Type B pancreatic cell (in vitro differentiated cells): ENCODE results near the gene GFRA1. TPM values are rescaled to one million over a fixed set of nuclear protein-coding genes. Genes with fewer than 3 reads are reported as not detected.

Experiments
- DNase-seq: peaks from one replicate; pipeline ENCODE4 v3.0.0; 2021; ENCODE audit warnings: mixed read lengths; ENCODE audit not compliant: unreplicated experiment; ENCODE audit errors: extremely low spot score
- H3K27ac Mint-ChIP-seq: 2 replicates; pipeline ENCODE4 v1.8.0; 2021; ENCODE audit warnings: mild to moderate bottlenecking, mixed read lengths
- H3K27me3 Mint-ChIP-seq: 2 replicates; pipeline ENCODE4 v1.8.0; 2021; ENCODE audit warnings: mixed read lengths
- H3K36me3 Mint-ChIP-seq: 2 replicates; pipeline ENCODE4 v1.8.0; 2021; ENCODE audit warnings: mixed read lengths
- H3K4me1 Mint-ChIP-seq: one replicate; pipeline ENCODE4 v1.8.0; 2021; ENCODE audit warnings: mixed read lengths; ENCODE audit not compliant: unreplicated experiment
- H3K4me3 Mint-ChIP-seq: 2 replicates; pipeline ENCODE4 v1.8.0; 2021; ENCODE audit warnings: mild to moderate bottlenecking, mixed read lengths
- H3K9me3 Mint-ChIP-seq: 2 replicates; pipeline ENCODE4 v1.8.0; 2021; ENCODE audit warnings: mixed read lengths
- CTCF ChIP-seq: fragments of 200-600 bp; sonication (generic); conservative IDR thresholded peaks from 2 replicates; pipeline ENCODE4 v1.5.0; 2021; ENCODE audit warnings: antibody characterized with exemption, mild to moderate bottlenecking
- total RNA-seq: library from RNA; stranded (reverse); gene quantifications from 2 replicates; pipeline ENCODE4 v1.2.1, GENCODE V29; 2021; ENCODE audit warnings: low replicate concordance

GFRA1 gene
- total RNA-seq, 1 donor from 2014 or later = 45.6 TPM

GRCh38 chr10:116255886-116256751 is 16.9 kb downstream of the GFRA1 start:
- Mint-ChIP-seq H3K9me3 (no peaks in the 10 kb centered on the region), H3K27me3 (peaks cover 12% of the 10 kb centered on the region), H3K4me3 (no peak overlapping the region), H3K4me1 (peaks cover 43% of the 10 kb centered on the region), H3K36me3 (no peaks in the 10 kb centered on the region), H3K27ac (no peak overlapping the region)
- DNase-seq = no peak
- TF ChIP-seq CTCF = no peak

GRCh38 chr10:116254422-116255155 is 18.4 kb downstream of the GFRA1 start:
- H3K9me3 Mint-ChIP-seq = no peaks in the 10 kb centered on the region
- no peak for DNase-seq
- peaks cover 30% of the 10 kb centered on the region for H3K4me1 Mint-ChIP-seq
- TF ChIP-seq CTCF = no peak
- peak overlapping the region; percentile 53 for H3K27ac Mint-ChIP-seq
- H3K36me3 Mint-ChIP-seq = no peaks in the 10 kb centered on the region
- peaks cover 5% of the 10 kb centered on the region for H3K27me3 Mint-ChIP-seq
- peak overlapping the region; percentile 5 for H3K4me3 Mint-ChIP-seq

- Mint-ChIP-seq H3K9me3 (no peaks in the 10 kb centered on the region), H3K4me1 (peaks cover 30% of the 10 kb centered on the region), H3K36me3 (no peaks in the 10 kb centered on the region), H3K4me3 (no peak overlapping the region), H3K27me3 (peaks cover 5% of the 10 kb centered on the region), H3K27ac (no peak overlapping the region)
- TF ChIP-seq CTCF = no peak
- DNase-seq = no peak
These were observed 19.3 kb downstream of the GFRA1 start for GRCh38 chr10:116253716-116254115.

GRCh38 chr10:116251602-116252395 is 21.2 kb downstream of the GFRA1 start:
- TF ChIP-seq CTCF = no peak
- no peak overlapping the region for H3K27ac Mint-ChIP-seq
- no peaks in the 10 kb centered on the region for H3K36me3 Mint-ChIP-seq
- H3K9me3 Mint-ChIP-seq = no peaks in the 10 kb centered on the region
- H3K4me3 Mint-ChIP-seq = peak overlapping the region; percentile 42
- DNase-seq = no peak
- H3K4me1 Mint-ChIP-seq = peaks cover 24% of the 10 kb centered on the region
- H3K27me3 Mint-ChIP-seq = peaks cover 5% of the 10 kb centered on the region

GRCh38 chr10:116247691-116248090 is 25.3 kb downstream of the GFRA1 start:
- Mint-ChIP-seq H3K9me3 (no peaks in the 10 kb centered on the region), H3K4me1 (peaks cover 3% of the 10 kb centered on the region), H3K36me3 (no peaks in the 10 kb centered on the region), H3K27me3 (no peaks in the 10 kb centered on the region), H3K4me3 (no peak overlapping the region), H3K27ac (no peak overlapping the region)
- no peak for TF ChIP-seq CTCF
- DNase-seq = no peak
